HepG2 (cell line): ENCODE results near the gene PARD3. TPM values are rescaled to one million over a fixed set of nuclear protein-coding genes. Genes with fewer than 3 reads are reported as not detected.
A peak's percentile ranks its signal among the peaks of the same experiment; 100 is the strongest.

Experiments used
- ATAC-seq: fragments of 200-7000 bp; cut with Tn5 transposase; 3 replicates; pipeline ENCODE4 v1.9.1; 2020; ENCODE audit warnings: mild to moderate bottlenecking, moderate library complexity
- BruUV-seq: library from RNA; stranded (reverse); fragments of 400-500 nt; replicated peaks from 2 replicates; lab custom pipeline; 2021; lab: Mats Ljungman, UMichigan
- CTCF ChIA-PET: fragments of 300-600 bp; formaldehyde crosslinking; extraction: SDS; loops from one replicate; lab custom pipeline; 2021; ENCODE audit warnings: low total read pairs, inconsistent platforms, low intra/inter-chr PET ratio; lab: Yijun Ruan, JAX
- POLR2A ChIA-PET: fragments of 350-600 bp; sonication (Branson Sonifier 250); formaldehyde crosslinking; loops from one replicate; lab custom pipeline; 2020; ENCODE audit warnings: antibody characterized with exemption, inconsistent platforms; lab: Yijun Ruan, JAX
- DNase-seq: peaks from one replicate; pipeline ENCODE4 v3.0.0-alpha.2; 2015; ENCODE audit warnings: low spot score
- FAIRE-seq: peaks from 3 replicates; lab custom pipeline; 2011; peaks lifted over from hg19 to GRCh38; lab: Jason Lieb, UNC
- H2AFZ ChIP-seq: one replicate; pipeline ENCODE4 v1.6.1; 2011; ENCODE audit warnings: low read length, inconsistent platforms
- H3K27ac ChIP-seq: fragments of 300-600 bp; 3 replicates; pipeline ENCODE4 v1.8.0; 2011; ENCODE audit warnings: mixed run types, mild to moderate bottlenecking, mixed read lengths, low read length, inconsistent platforms; ENCODE audit not compliant: insufficient read depth; ENCODE audit errors: extremely low read length
- H3K27me3 ChIP-seq, 2 experiments: fragments of 200-600 bp in 1 of 2; 2 replicates in 1 of 2; 3 replicates in 1 of 2; pipeline versions ENCODE4 v1.6.0 to v1.8.0; 2011; ENCODE audit warnings: low read length in 2 of 2, mild to moderate bottlenecking in 2 of 2, moderate library complexity in 2 of 2, inconsistent platforms in 1 of 2; ENCODE audit not compliant: insufficient read depth in 2 of 2, control insufficient read depth in 1 of 2
- H3K36me3 ChIP-seq, 2 experiments: fragments of 200-600 bp in 1 of 2; replicated peaks in 1 of 2; 2 replicates in 1 of 2; 3 replicates in 1 of 2; pipeline versions ENCODE4 v1.5.1 to v1.8.0; 2011; ENCODE audit warnings: low read length in 2 of 2, inconsistent platforms in 1 of 2; ENCODE audit not compliant: insufficient read depth in 2 of 2, control insufficient read depth in 1 of 2
- H3K4me1 ChIP-seq: 2 replicates; pipeline ENCODE4 v1.5.1; 2012; ENCODE audit warnings: low read length, inconsistent platforms; ENCODE audit not compliant: insufficient read depth
- H3K4me2 ChIP-seq: 2 replicates; pipeline ENCODE4 v1.6.0; 2011; ENCODE audit warnings: low read depth, low read length, inconsistent platforms
- H3K4me3 ChIP-seq, 3 experiments: fragments of 200-600 bp in 1 of 3; sonication (generic), shearing (Covaris generic) in 1 of 3; replicated peaks in 1 of 3; 2 replicates each; pipeline ENCODE4 v1.5.1; 2011 to 2016; ENCODE audit warnings: low read length in 3 of 3, inconsistent platforms in 2 of 3, low read depth in 2 of 3, mild to moderate bottlenecking in 2 of 3, control low read depth in 1 of 3, mixed read lengths in 1 of 3; ENCODE audit not compliant: insufficient read depth in 1 of 3
- H3K79me2 ChIP-seq: one replicate; pipeline ENCODE4 v1.6.1; 2011; ENCODE audit warnings: low read length, inconsistent platforms; ENCODE audit not compliant: insufficient read depth
- H3K9ac ChIP-seq: 2 replicates; pipeline ENCODE4 v1.6.0; 2011; ENCODE audit warnings: mild to moderate bottlenecking, low read depth, low read length, inconsistent platforms; ENCODE audit not compliant: insufficient read depth
- H3K9me3 ChIP-seq: 2 replicates; pipeline ENCODE4 v1.5.1; 2012; ENCODE audit warnings: mild to moderate bottlenecking, low read length
- H4K20me1 ChIP-seq: 2 replicates; pipeline ENCODE4 v1.6.0; 2011; ENCODE audit warnings: inconsistent platforms, mild to moderate bottlenecking, low read length, moderate library complexity; ENCODE audit not compliant: insufficient read depth
- CENPX ChIP-seq: sonication (generic); formaldehyde crosslinking; IDR thresholded peaks from 2 replicates; pipeline ENCODE4 v1.9.0; 2021; ENCODE audit warnings: mild to moderate bottlenecking, missing genetic modification reagents, moderate library complexity
- CREB3 ChIP-seq: sonication (generic); formaldehyde crosslinking; IDR thresholded peaks from 2 replicates; pipeline ENCODE4 v1.5.0; 2020; ENCODE audit warnings: missing genetic modification reagents
- CTCF ChIP-seq: sonication (generic); formaldehyde crosslinking; IDR thresholded peaks from 2 replicates; pipeline ENCODE4 v1.5.0; 2020; ENCODE audit warnings: mild to moderate bottlenecking, missing genetic modification reagents, moderate library complexity
- E2F5 ChIP-seq: sonication (generic); formaldehyde crosslinking; conservative IDR thresholded peaks from 2 replicates; pipeline ENCODE4 v1.4.0; 2020; ENCODE audit warnings: missing genetic modification reagents
- HIC2 ChIP-seq: sonication (generic); formaldehyde crosslinking; IDR thresholded peaks from 2 replicates; pipeline ENCODE4 v1.9.0; 2022; ENCODE audit warnings: low read depth, missing genetic modification reagents
- NRL ChIP-seq: sonication (generic); formaldehyde crosslinking; IDR thresholded peaks from 2 replicates; pipeline ENCODE4 v1.5.0; 2020; ENCODE audit warnings: missing genetic modification reagents, mild to moderate bottlenecking, moderate library complexity, borderline replicate concordance
- RBM22 ChIP-seq: fragments of 200-400 bp; formaldehyde crosslinking; optimal IDR thresholded peaks from 2 replicates; pipeline ENCODE3; 2017; ENCODE audit warnings: mild to moderate bottlenecking, low read length, moderate library complexity
- STAG1 ChIP-seq: sonication (generic); formaldehyde crosslinking; IDR thresholded peaks from 2 replicates; pipeline ENCODE4 v1.4.0; 2020; ENCODE audit warnings: missing genetic modification reagents
- XRCC5 ChIP-seq: fragments of 200-400 bp; formaldehyde crosslinking; optimal IDR thresholded peaks from 2 replicates; pipeline ENCODE3; 2017; ENCODE audit warnings: mild to moderate bottlenecking, low read length
- ZSCAN9 ChIP-seq: IDR thresholded peaks from 2 replicates; pipeline ENCODE4 v1.6.1; 2016; ENCODE audit warnings: borderline replicate concordance
- WGBS: methylation state at CpG from one replicate; pipeline ENCODE4 v1.1.6; 2017; ENCODE audit warnings: low lambda C conversion rate; 5-methylcytosine and 5-hydroxymethylcytosine counted together
- in situ Hi-C: cut with HindIII; loops from 2 replicates; pipeline ENCODE4 v1.10.0; 2017; ENCODE audit warnings: low pct_unique_long_range_greater_than_20kb; ENCODE audit not compliant: extremely low pct_ligation_motif_present
- intact Hi-C: fragments of 100-400 bp; cut with micrococcal nuclease; formaldehyde crosslinking; loops from one replicate; pipeline ENCODE4 v1.10.0; 2022; ENCODE audit not compliant: unreplicated experiment
- polyA plus RNA-seq, 8 experiments: library from polyadenylated mRNA; depleted of rRNA in 3 of 8; stranded (reverse) in 7 of 8; unstranded in 1 of 8; fragments of >200 nt; fragmentation: Illumina TruSeq in 4 of 8; extraction: Trizol in 4 of 8; gene quantifications; 2 replicates each; pipeline versions ENCODE4 v1.2.1 to v1.2.3, GENCODE V29; 2011 to 2016; ENCODE audit warnings: low read depth in 4 of 8, missing spikeins in 1 of 8, mixed read lengths in 1 of 8; ENCODE audit not compliant: insufficient read depth in 1 of 8
- total RNA-seq, 5 experiments: library from RNA; depleted of rRNA; stranded (reverse); fragments of >200 nt; fragmentation: Illumina TruSeq; extraction: Trizol; gene quantifications; 2 replicates each; pipeline ENCODE4 v1.2.3, GENCODE V29; 2016; ENCODE audit warnings: low read depth in 1 of 5

PARD3 gene
- total and polyA plus RNA-seq, 2 of the 13 experiments (the other 11 are each of a cell fraction or from before 2014, with no cell fraction given): 40.9 to 60.0 TPM

GRCh38 chr10:34250722-34251121, 564.4 kb downstream of the PARD3 start (continued):
- TF ChIP-seq HIC2 (CRISPR knock-in tag) (no peak), NRL (no peak), ZSCAN9 (CRISPR knock-in tag) (no peak), CENPX (CRISPR knock-in tag) (no peak), E2F5 (CRISPR knock-in tag) (no peak), CREB3 (no peak)
- TF ChIP-seq, all 625 proteins: peak for 0

GRCh38 chr10:34249634-34250033, 565.5 kb downstream of the PARD3 start:
- in situ Hi-C loops (no loop called here), intact Hi-C loops (no loop called here)
- WGBS: 66% methylated on average over 4 of the region's 4 CpGs
- no peak for TF ChIP-seq RBM22
- peak; percentile 69 for TF ChIP-seq STAG1 (CRISPR knock-in tag)
- TF ChIP-seq XRCC5: peak; percentile 22
- peak; percentile 47 for TF ChIP-seq CTCF
- no peaks in the 10 kb centered on the region for H3K36me3 ChIP-seq
- peak; percentile 90 for ATAC-seq
- DNase-seq: peak; percentile 34
- H3K4me3 ChIP-seq: no peak overlapping the region
- no peak overlapping the region for H3K27ac ChIP-seq
- H3K9ac ChIP-seq: no peak overlapping the region
- no peaks in the 10 kb centered on the region for H3K79me2 ChIP-seq
- H2AFZ ChIP-seq: no peak overlapping the region
- no peaks in the 10 kb centered on the region for H3K27me3 ChIP-seq
- BruUV-seq: no TSS peak
- H3K4me2 ChIP-seq: no peak overlapping the region
- FAIRE-seq: peak; percentile 68
- no peaks in the 10 kb centered on the region for H3K9me3 ChIP-seq
- ChIA-PET POLR2A (no interaction called here), CTCF (no interaction called here)
- H3K4me1 ChIP-seq: peaks cover 7% of the 10 kb centered on the region
- no peaks in the 10 kb centered on the region for H4K20me1 ChIP-seq
